Osteoblast (primary cell): ENCODE results near the gene PRR19. TPM values are rescaled to one million over a fixed set of nuclear protein-coding genes. Genes with fewer than 3 reads are reported as not detected.

ENCODE experiments used
- DNase-seq: peaks from one replicate; pipeline ENCODE4 v3.0.0; 2011; ENCODE audit warnings: low spot score, mixed read lengths; ENCODE audit not compliant: insufficient read length; ENCODE audit errors: missing footprints
- H2AFZ ChIP-seq: 2 replicates; pipeline ENCODE4 v1.6.0; 2011; ENCODE audit warnings: mild to moderate bottlenecking, low read length
- H3K27ac ChIP-seq: 2 replicates; pipeline ENCODE4 v1.5.1; 2011; ENCODE audit warnings: mild to moderate bottlenecking, low read depth, low read length, moderate library complexity
- H3K27me3 ChIP-seq: 2 replicates; pipeline ENCODE4 v1.6.0; 2012; ENCODE audit warnings: mild to moderate bottlenecking, control low read depth, inconsistent platforms, low read length, moderate library complexity; ENCODE audit not compliant: insufficient read depth
- H3K36me3 ChIP-seq: 2 replicates; pipeline ENCODE4 v1.5.1; 2011; ENCODE audit warnings: mild to moderate bottlenecking, low read length, control low read depth, moderate library complexity; ENCODE audit not compliant: insufficient read depth
- H3K4me1 ChIP-seq: 2 replicates; pipeline ENCODE4 v1.5.1; 2011; ENCODE audit warnings: mild to moderate bottlenecking, low read length, control low read depth, moderate library complexity; ENCODE audit not compliant: insufficient read depth
- H3K4me2 ChIP-seq: 2 replicates; pipeline ENCODE4 v1.6.0; 2011; ENCODE audit warnings: mild to moderate bottlenecking, low read length; ENCODE audit not compliant: insufficient read depth
- H3K4me3 ChIP-seq: fragments of 200-600 bp; sonication (generic); 3 replicates; pipeline ENCODE4 v1.5.1; 2012; ENCODE audit warnings: mild to moderate bottlenecking, low read length, inconsistent platforms; ENCODE audit not compliant: insufficient read depth
- H3K79me2 ChIP-seq: 2 replicates; pipeline ENCODE4 v1.6.0; 2012; ENCODE audit warnings: mild to moderate bottlenecking, low read length, control low read depth, inconsistent platforms; ENCODE audit not compliant: insufficient read depth
- H3K9me3 ChIP-seq: 2 replicates; pipeline ENCODE4 v1.5.1; 2011; ENCODE audit warnings: low read depth, low read length, control low read depth
- H4K20me1 ChIP-seq: 2 replicates; pipeline ENCODE4 v1.6.0; 2012; ENCODE audit warnings: mild to moderate bottlenecking, low read length, control low read depth; ENCODE audit not compliant: insufficient read depth
- total RNA-seq: library from RNA; depleted of rRNA; stranded (reverse); fragments of >200 nt; gene quantifications from 2 replicates; pipeline ENCODE4 v1.2.3, GENCODE V29; 2012
- TF ChIP-seq, protein P1 (sequence below): IDR thresholded peaks from 2 replicates; pipeline ENCODE4 v1.5.1; 2011; ENCODE audit warnings: mild to moderate bottlenecking, low read depth, low read length, moderate library complexity; ENCODE audit errors: extremely low read depth

The PRR19 gene
- total RNA-seq, 1 donor, result 0.36 TPM

DNA sequence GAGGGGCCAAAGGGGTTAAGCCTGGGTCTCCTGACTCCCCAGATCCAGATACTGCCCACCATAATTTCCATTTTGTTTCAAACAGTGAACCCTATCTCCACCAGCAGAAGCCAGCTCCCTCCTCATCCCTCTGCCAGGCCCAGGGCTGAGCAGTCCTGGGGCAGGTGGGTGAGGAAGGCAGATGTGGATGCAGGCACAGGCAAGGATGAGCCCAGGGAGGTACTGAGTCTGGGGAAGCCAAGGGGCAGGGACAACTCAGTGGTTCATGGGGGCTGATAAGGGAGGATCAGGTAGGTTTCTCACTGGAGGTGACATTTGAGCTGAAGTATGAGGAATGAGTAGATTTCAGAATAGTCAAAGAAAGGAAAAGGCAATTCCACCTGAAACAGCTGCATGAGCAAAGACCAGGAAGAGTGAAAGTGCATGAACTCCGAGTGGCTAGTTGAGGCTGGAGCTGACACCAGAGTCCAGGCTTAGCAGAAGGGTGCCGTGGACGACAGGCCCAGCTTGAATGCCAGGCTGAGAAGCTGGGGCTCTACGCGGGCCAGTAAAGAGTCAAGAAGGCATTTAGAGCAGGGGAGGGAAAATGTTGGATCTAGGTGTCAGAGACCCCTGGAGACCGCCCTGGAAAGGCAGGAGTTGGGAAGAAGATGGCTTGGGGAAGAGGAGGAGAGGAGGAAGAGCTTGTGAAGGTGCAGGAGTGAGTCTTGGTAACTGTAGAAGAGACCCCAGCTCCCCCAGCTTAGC lies 22.6 kb upstream of the PRR19 start:
- Histone ChIP-seq H3K4me1 (peaks cover 66% of the 10 kb centered on the region), H3K36me3 (peaks cover 15% of the 10 kb centered on the region), H3K79me2 (peaks cover 70% of the 10 kb centered on the region), H3K4me3 (peak overlapping the region; percentile 88), H3K9me3 (no peaks in the 10 kb centered on the region), H3K27ac (peak overlapping the region; percentile 65), H3K27me3 (no peaks in the 10 kb centered on the region), H3K4me2 (peak overlapping the region; percentile 80), H2AFZ (no peak overlapping the region), H4K20me1 (peaks cover 53% of the 10 kb centered on the region)
- TF ChIP-seq, protein P1, sequence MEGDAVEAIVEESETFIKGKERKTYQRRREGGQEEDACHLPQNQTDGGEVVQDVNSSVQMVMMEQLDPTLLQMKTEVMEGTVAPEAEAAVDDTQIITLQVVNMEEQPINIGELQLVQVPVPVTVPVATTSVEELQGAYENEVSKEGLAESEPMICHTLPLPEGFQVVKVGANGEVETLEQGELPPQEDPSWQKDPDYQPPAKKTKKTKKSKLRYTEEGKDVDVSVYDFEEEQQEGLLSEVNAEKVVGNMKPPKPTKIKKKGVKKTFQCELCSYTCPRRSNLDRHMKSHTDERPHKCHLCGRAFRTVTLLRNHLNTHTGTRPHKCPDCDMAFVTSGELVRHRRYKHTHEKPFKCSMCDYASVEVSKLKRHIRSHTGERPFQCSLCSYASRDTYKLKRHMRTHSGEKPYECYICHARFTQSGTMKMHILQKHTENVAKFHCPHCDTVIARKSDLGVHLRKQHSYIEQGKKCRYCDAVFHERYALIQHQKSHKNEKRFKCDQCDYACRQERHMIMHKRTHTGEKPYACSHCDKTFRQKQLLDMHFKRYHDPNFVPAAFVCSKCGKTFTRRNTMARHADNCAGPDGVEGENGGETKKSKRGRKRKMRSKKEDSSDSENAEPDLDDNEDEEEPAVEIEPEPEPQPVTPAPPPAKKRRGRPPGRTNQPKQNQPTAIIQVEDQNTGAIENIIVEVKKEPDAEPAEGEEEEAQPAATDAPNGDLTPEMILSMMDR, result no peak
- no peak for DNase-seq

- H3K79me2 ChIP-seq, result peaks cover 69% of the 10 kb centered on the region
- TF ChIP-seq, protein P1, result peak; percentile 78
- DNase-seq, result peak; percentile 100
Measured at GRCh38 chr19:42279902-42280814, 21.8 kb upstream of the PRR19 start.

GRCh38 chr19:42280815-42281145 lies 21.2 kb upstream of the PRR19 start:
- DNase-seq, result peak; percentile 99
- Histone ChIP-seq H3K9me3 (no peaks in the 10 kb centered on the region), H4K20me1 (peaks cover 53% of the 10 kb centered on the region), H3K4me1 (peaks cover 72% of the 10 kb centered on the region), H3K4me3 (peak overlapping the region; percentile 88), H3K27me3 (no peaks in the 10 kb centered on the region), H2AFZ (no peak overlapping the region), H3K79me2 (peaks cover 71% of the 10 kb centered on the region), H3K27ac (peak overlapping the region; percentile 65), H3K36me3 (peaks cover 6% of the 10 kb centered on the region), H3K4me2 (peak overlapping the region; percentile 80)
- TF ChIP-seq, protein P1, result no peak

More at GRCh38 chr19:42279902-42280814, 21.8 kb upstream of the PRR19 start:
- no peaks in the 10 kb centered on the region for H3K9me3 ChIP-seq
- H2AFZ ChIP-seq, result no peak overlapping the region
- no peaks in the 10 kb centered on the region for H3K27me3 ChIP-seq
- peaks cover 51% of the 10 kb centered on the region for H4K20me1 ChIP-seq
- H3K4me3 ChIP-seq, result peak overlapping the region; percentile 88
- peak overlapping the region; percentile 65 for H3K27ac ChIP-seq
- H3K4me1 ChIP-seq, result peaks cover 66% of the 10 kb centered on the region
- peaks cover 7% of the 10 kb centered on the region for H3K36me3 ChIP-seq
- peak overlapping the region; percentile 80 for H3K4me2 ChIP-seq
